Raji (cell line): ENCODE results near the gene CTNND1.

Experiments used
- POLR2A ChIP-seq: IDR thresholded peaks from 2 replicates; pipeline ENCODE4 v1.6.1; 2011; ENCODE audit warnings: low read depth, low read length, control low read depth; ENCODE audit not compliant: insufficient read depth

The CTNND1 gene

DNA sequence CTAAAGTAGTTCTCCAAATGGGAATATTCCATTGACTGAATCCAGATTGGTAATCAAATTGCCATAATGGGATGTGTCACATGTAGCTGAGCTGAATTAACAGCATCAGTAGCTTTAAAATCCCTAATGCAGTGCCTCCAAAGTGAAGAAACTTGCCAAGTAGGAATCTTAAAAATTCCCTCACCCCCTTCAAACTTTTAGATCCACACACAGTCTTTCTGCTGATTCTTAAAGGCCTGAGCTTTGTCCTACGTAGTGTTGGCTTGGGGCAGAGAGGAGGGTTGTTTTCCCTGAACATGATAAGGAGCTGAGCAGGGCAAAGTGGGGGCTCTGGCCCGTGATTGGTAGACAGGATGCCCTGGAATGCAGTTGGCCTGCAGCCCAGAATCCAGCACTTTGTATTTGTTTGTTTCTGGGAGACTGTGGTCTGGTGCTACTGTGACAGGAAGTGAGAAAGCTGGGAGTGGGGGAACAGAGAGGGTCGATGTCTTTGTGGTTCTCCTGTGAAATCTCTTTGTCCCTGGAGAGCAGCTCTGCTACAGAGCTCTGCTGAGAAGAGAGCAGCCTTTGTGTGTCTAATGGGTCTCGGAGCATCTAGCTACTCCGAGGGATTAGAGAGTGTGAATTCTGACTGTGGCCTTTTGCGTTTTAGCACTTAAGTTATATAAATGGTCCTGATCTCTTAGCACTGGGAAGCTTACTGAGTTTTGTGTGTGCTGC lies 16.9 kb downstream of the CTNND1 start:
- no peak for TF ChIP-seq POLR2A

GRCh38 chr11:57779276-57779675 lies 17.7 kb downstream of the CTNND1 start:
- TF ChIP-seq POLR2A = no peak

DNA sequence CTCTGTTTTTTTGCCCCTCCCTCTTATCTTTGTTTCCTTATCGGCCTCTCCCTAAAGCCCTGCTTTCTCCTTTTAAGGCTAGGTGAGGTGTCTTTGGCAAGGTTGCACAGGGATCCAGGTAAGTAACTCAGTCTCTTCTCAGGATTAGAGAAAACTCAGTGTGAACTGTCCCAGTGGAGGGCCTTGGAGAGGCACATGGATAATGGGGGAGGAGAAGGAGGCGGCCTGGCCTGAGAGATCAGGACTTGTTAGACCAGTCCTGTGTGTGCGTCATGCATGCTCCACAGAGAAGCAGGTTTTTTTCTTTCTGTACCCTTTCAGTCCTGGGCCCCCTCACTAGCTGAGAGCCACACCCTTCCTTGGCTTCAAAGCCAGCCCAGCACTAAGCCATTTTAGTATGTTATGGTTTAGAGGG lies 19.9 kb downstream of the CTNND1 start:
- no peak for TF ChIP-seq POLR2A

- TF ChIP-seq POLR2A = no peak
Measured at GRCh38 chr11:57785072-57785471, 23.5 kb downstream of the CTNND1 start.

- TF ChIP-seq POLR2A = no peak
Measured at GRCh38 chr11:57786436-57786835, 24.8 kb downstream of the CTNND1 start.

- TF ChIP-seq POLR2A = no peak
Measured at GRCh38 chr11:57787006-57787604, 25.5 kb downstream of the CTNND1 start.

- TF ChIP-seq POLR2A = no peak
Measured at GRCh38 chr11:57787920-57788702, 26.5 kb downstream of the CTNND1 start.

DNA sequence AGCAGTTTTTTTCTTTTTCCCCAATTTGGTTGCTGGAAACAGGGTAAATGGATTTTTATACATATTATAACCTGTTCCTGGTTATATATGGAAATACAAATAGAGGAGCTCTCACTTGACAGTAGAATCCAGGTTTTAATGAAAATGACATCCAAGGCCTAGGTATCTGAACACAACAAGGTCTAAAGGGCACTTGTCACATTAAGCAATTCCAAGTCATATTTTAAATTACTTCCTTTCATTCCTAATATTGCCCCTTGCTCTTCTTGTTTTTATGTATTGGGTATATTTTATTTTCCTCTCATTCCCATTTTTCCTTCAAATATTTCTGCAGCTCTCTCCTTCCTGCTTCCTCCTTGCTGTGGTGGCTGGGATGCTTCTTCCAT lies 27.1 kb downstream of the CTNND1 start:
- TF ChIP-seq POLR2A = no peak

GRCh38 chr11:57791321-57792059 lies 29.9 kb downstream of the CTNND1 start:
- no peak for TF ChIP-seq POLR2A

DNA sequence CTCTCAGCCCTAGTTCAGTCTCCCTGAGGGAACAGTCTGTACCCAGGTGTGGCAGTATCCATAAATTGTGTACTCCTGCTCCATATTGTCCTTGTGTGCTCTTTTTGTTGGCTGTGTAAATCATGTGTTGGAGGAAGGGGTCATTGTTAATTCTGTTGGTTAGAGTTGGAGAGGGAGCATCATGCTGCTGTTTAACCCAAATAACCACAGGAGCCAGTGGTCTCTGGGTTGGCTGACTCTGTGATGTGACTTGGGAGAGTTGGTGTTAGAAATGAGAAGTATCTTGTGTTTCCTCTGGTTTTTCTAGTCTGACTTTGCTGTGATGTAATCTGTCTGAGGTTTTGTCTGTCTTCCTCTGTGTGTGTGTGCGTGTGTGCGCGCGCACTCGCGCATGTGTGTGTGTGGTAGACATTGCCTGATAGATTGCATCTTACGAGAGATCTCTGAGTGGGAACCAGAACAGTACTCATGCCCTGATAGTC lies 30.5 kb downstream of the CTNND1 start:
- TF ChIP-seq POLR2A = no peak

DNA sequence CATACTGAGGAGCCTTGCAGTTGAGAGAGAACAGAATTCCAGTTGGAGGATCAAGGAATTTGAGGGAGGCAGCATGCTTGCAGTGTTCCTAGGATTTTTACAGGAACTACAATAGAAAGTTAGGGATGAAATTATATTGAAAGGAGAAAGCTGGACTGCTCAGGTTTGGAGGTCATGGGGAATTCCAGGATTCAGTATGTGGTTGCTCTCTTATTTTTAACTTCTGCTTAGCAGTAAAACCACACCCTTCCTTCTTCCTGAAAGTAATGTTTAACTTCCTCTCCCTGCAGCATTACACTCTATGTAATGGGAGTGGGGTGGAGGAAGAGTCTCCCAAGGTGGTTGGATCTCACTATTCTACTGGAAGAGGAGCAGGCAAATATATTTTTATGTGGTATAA lies 31.3 kb downstream of the CTNND1 start:
- TF ChIP-seq POLR2A = no peak

DNA sequence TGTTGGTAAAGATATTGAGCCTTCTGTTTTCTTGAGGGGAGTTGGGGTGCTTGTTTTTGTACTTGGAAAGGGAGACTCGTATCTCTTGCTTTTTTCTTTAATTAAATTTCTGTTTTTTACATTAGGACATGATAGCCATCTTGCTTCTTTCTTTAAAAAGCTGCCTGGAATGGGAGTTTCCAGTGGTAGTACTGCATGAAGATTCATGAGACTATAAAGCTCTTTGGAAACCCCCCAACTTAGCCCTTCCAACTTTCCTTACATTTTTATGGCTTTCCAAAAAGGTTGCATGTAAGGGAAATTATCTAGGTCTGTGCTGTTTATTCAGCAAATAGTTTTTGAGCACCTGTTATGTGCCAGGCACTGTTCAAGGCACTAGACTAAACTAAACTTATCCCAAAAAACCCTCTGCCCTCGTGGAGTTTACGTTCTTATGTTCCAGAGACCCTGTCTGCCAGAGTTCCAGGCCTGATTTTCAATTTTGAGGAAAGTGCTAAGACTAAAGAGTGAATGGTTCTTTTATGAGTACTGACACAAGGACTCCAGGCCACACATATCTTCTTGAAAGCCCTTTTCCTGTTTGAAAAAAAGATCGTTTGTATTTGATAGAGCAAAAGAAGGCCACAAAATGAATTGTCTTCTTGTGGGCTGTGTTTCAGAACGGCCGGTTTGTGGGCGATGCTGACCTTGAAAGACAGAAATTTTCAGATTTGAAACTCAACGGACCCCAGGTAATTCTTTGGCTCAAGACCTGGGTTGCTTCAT lies 31.9 kb downstream of the CTNND1 start:
- TF ChIP-seq POLR2A = no peak

- no peak for TF ChIP-seq POLR2A
Measured at GRCh38 chr11:57798905-57799559, 37.4 kb downstream of the CTNND1 start.
